ENCODE measurements around the gene RPL23.

DNA sequence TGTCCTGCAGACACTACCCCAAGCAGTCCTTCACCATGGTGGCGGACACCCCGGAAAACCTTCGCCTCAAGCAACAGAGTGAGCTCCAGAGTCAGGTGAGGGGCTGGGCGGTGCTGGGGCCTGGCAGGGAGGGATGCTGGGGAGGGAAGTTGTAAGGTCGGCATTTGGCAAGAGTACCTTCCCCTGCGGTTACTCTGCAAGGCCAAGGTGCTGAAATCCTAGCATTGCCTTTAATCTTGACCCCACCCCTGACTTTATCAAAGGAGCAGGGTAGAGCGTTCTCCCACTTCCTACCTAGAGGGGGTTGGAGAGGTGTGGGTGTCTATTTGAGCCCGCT lies 36.9 kb upstream of the RPL23 start:
- TF ChIP-seq, protein P1, sequence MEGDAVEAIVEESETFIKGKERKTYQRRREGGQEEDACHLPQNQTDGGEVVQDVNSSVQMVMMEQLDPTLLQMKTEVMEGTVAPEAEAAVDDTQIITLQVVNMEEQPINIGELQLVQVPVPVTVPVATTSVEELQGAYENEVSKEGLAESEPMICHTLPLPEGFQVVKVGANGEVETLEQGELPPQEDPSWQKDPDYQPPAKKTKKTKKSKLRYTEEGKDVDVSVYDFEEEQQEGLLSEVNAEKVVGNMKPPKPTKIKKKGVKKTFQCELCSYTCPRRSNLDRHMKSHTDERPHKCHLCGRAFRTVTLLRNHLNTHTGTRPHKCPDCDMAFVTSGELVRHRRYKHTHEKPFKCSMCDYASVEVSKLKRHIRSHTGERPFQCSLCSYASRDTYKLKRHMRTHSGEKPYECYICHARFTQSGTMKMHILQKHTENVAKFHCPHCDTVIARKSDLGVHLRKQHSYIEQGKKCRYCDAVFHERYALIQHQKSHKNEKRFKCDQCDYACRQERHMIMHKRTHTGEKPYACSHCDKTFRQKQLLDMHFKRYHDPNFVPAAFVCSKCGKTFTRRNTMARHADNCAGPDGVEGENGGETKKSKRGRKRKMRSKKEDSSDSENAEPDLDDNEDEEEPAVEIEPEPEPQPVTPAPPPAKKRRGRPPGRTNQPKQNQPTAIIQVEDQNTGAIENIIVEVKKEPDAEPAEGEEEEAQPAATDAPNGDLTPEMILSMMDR (conservative IDR thresholded peaks at IDR 0.05; ENCODE audit: low read depth, low read length), result no peak
- no peak for TF ChIP-seq EZH2 (IDR thresholded peaks at IDR 0.05; ENCODE audit: borderline replicate concordance, low read depth, low read length, poor library complexity, severe bottlenecking)

All from A673 (cell line).